ENCODE measurements around the gene PCSK6.

The PCSK6 gene

GRCh38 chr15:101351736-101352135 is 137.8 kb downstream of the PCSK6 start:
- DNase-seq, result no peak

GRCh38 chr15:101349047-101349951 is 140.2 kb downstream of the PCSK6 start:
- no peak for DNase-seq

- no peak for DNase-seq
Observed at GRCh38 chr15:101348643-101349042, 140.9 kb downstream of the PCSK6 start.

- DNase-seq, result no peak
Observed at GRCh38 chr15:101348015-101348414, 141.5 kb downstream of the PCSK6 start.

- DNase-seq, result no peak
Observed at GRCh38 chr15:101347454-101347853, 142.1 kb downstream of the PCSK6 start.

GRCh38 chr15:101346928-101347327 is 142.6 kb downstream of the PCSK6 start:
- DNase-seq, result no peak

- no peak for DNase-seq
Observed at GRCh38 chr15:101342056-101342455, 147.5 kb downstream of the PCSK6 start.

GRCh38 chr15:101338502-101339057 is 150.9 kb downstream of the PCSK6 start:
- DNase-seq, result no peak

- DNase-seq, result no peak
Observed at GRCh38 chr15:101337976-101338375, 151.5 kb downstream of the PCSK6 start.

GRCh38 chr15:101333907-101334789 is 155.4 kb downstream of the PCSK6 start:
- peak; percentile 26 for DNase-seq

- no peak for DNase-seq
Observed at GRCh38 chr15:101332061-101332467, 157.4 kb downstream of the PCSK6 start.

GRCh38 chr15:101329867-101330380 is 159.6 kb downstream of the PCSK6 start:
- DNase-seq, result no peak

- DNase-seq, result no peak
Observed at GRCh38 chr15:101329309-101329863, 160.1 kb downstream of the PCSK6 start.

- DNase-seq, result no peak
Observed at GRCh38 chr15:101328001-101328400, 161.5 kb downstream of the PCSK6 start.

- DNase-seq, result no peak
Observed at GRCh38 chr15:101327147-101327740, 162.3 kb downstream of the PCSK6 start.

- no peak for DNase-seq
Observed at GRCh38 chr15:101326462-101327146, 162.9 kb downstream of the PCSK6 start.

- no peak for DNase-seq
Observed at GRCh38 chr15:101326026-101326315, 163.5 kb downstream of the PCSK6 start.

- no peak for DNase-seq
Observed at GRCh38 chr15:101325263-101326025, 164.1 kb downstream of the PCSK6 start.

- no peak for DNase-seq
Observed at GRCh38 chr15:101324524-101325177, 164.9 kb downstream of the PCSK6 start.

GRCh38 chr15:101323793-101324523 is 165.5 kb downstream of the PCSK6 start:
- DNase-seq, result no peak
